ENCODE measurements around the gene CNTN4.

- TF ChIP-seq CTCF (IDR thresholded peaks at IDR 0.05; ENCODE audit: insufficient read depth, low read length) (no peak), GABPA (IDR thresholded peaks at IDR 0.05; ENCODE audit: low read depth) (no peak), POLR2AphosphoS5 (IDR thresholded peaks at IDR 0.05; ENCODE audit: low read depth) (no peak), SPI1 (IDR thresholded peaks at IDR 0.05; ENCODE audit: borderline replicate concordance, low read depth) (no peak)
Observed at GRCh38 chr3:2908693-2909351, 810.2 kb downstream of the CNTN4 start.
